Caco-2 (cell line): ENCODE results near the gene LYZL1. TPM values are rescaled to one million over a fixed set of nuclear protein-coding genes. Genes with fewer than 3 reads are reported as not detected.
A peak's percentile ranks its signal among the peaks of the same experiment; 100 is the strongest.

Experiments used
- BruUV-seq: library from RNA; stranded (reverse); fragments of 400-500 nt; replicated peaks from 2 replicates; lab custom pipeline; 2021; lab: Mats Ljungman, UMichigan
- CTCF ChIA-PET: fragments of 300-600 bp; sonication (Branson Sonifier 250); formaldehyde crosslinking; loops from one replicate; lab custom pipeline; 2022; ENCODE audit warnings: antibody characterized with exemption; lab: Charles Lee
- POLR2A ChIA-PET: fragments of 300-600 bp; sonication (Branson Sonifier 250); formaldehyde crosslinking; loops from one replicate; lab custom pipeline; 2022; ENCODE audit warnings: antibody characterized with exemption; lab: Charles Lee
- DNase-seq, 2 experiments: peaks; one replicate each; pipeline versions ENCODE4 v3.0.0 to v3.0.0-alpha.2; 2020 to 2022
- H3K27me3 ChIP-seq: replicated peaks from 2 replicates; pipeline ENCODE4 v1.6.0; 2011; ENCODE audit warnings: low read length; ENCODE audit not compliant: control insufficient read depth, insufficient read depth
- H3K36me3 ChIP-seq: 2 replicates; pipeline ENCODE4 v1.5.1; 2011; ENCODE audit warnings: low read length; ENCODE audit not compliant: control insufficient read depth, insufficient read depth
- H3K4me1 ChIP-seq: fragments of 250-450 bp; sonication (Bioruptor Pico); 2 replicates; pipeline ENCODE4 v1.5.1; 2020; ENCODE audit warnings: mild to moderate bottlenecking
- H3K4me3 ChIP-seq: 2 replicates; pipeline ENCODE4 v1.5.1; 2011; ENCODE audit warnings: low read depth, mild to moderate bottlenecking, control low read depth, low read length
- H3K9me3 ChIP-seq: fragments of 250-450 bp; sonication (Bioruptor Pico); 2 replicates; pipeline ENCODE4 v1.5.1; 2020; ENCODE audit warnings: mild to moderate bottlenecking, moderate library complexity
- H3K27ac Mint-ChIP-seq: one replicate; pipeline ENCODE4 v1.8.0; 2022; ENCODE audit warnings: mixed read lengths; ENCODE audit not compliant: unreplicated experiment
- H3K27me3 Mint-ChIP-seq: one replicate; pipeline ENCODE4 v1.8.0; 2022; ENCODE audit warnings: mixed read lengths; ENCODE audit not compliant: insufficient read depth, unreplicated experiment
- H3K36me3 Mint-ChIP-seq: one replicate; pipeline ENCODE4 v1.8.0; 2022; ENCODE audit warnings: mild to moderate bottlenecking, mixed read lengths; ENCODE audit not compliant: insufficient read depth, unreplicated experiment
- H3K4me1 Mint-ChIP-seq: one replicate; pipeline ENCODE4 v1.8.0; 2022; ENCODE audit warnings: low read depth, mixed read lengths; ENCODE audit not compliant: unreplicated experiment
- H3K4me3 Mint-ChIP-seq: one replicate; pipeline ENCODE4 v1.8.0; 2022; ENCODE audit warnings: mild to moderate bottlenecking, moderate library complexity, mixed read lengths; ENCODE audit not compliant: unreplicated experiment
- H3K9me3 Mint-ChIP-seq: one replicate; pipeline ENCODE4 v1.8.0; 2022; ENCODE audit warnings: mixed read lengths; ENCODE audit not compliant: unreplicated experiment
- CTCF ChIP-seq, 2 experiments: fragments of 200-600 bp in 1 of 2; IDR thresholded peaks; 1 replicate in 1 of 2; 2 replicates in 1 of 2; pipeline versions ENCODE4 v1.5.1 to v1.8.0; 2011 to 2022; ENCODE audit warnings: antibody characterized with exemption in 1 of 2, control low read depth in 1 of 2, inconsistent platforms in 1 of 2, low read depth in 1 of 2, low read length in 1 of 2, mild to moderate bottlenecking in 1 of 2, moderate library complexity in 1 of 2; ENCODE audit not compliant: insufficient read depth in 1 of 2, severe bottlenecking in 1 of 2, unreplicated experiment in 1 of 2
- intact Hi-C: fragments of 100-400 bp; cut with micrococcal nuclease; formaldehyde crosslinking; loops from one replicate; pipeline ENCODE4 v1.10.0; 2022; ENCODE audit not compliant: unreplicated experiment
- total RNA-seq: library from RNA; stranded (reverse); gene quantifications from 2 replicates; pipeline ENCODE4 v1.2.3, GENCODE V29; 2022

LYZL1 gene
- total RNA-seq, 1 experiment from 2014 or later: not detected

DNA sequence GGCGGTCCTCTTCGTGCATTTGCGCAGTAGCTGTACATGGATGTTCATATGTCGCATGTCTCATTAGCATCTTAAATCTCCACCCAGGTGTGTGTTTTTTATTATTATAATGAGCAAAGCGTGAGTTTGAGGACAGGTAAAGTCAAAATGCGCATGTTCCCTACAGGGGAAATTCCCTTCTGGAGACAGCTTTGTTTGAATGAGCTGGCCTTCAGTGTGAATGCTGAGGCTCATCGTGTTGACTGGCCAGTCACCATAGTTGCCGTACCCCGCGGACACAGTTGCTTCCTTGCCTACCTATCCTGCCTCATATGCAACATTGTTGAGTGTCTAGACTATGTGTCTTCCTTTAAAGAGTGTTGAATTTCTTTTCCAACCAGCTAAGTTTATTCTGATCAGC, 13.6 kb downstream of the LYZL1 start:
- H3K9me3 ChIP-seq: peaks cover 27% of the 10 kb centered on the region
- H3K27me3 ChIP-seq: no peaks in the 10 kb centered on the region
- ChIA-PET POLR2A (no interaction called here), CTCF (no interaction called here)
- BruUV-seq: no TSS peak
- no peaks in the 10 kb centered on the region for H3K4me1 Mint-ChIP-seq
- no peaks in the 10 kb centered on the region for H3K36me3 ChIP-seq
- no peaks in the 10 kb centered on the region for H3K27me3 Mint-ChIP-seq
- H3K4me3 Mint-ChIP-seq: no peak overlapping the region
- no peaks in the 10 kb centered on the region for H3K36me3 Mint-ChIP-seq
- TF ChIP-seq CTCF (IDR thresholded peaks at IDR 0.05; ENCODE audit: insufficient read depth in 1 of 2, low read depth in 1 of 2, low read length in 1 of 2, severe bottlenecking in 1 of 2, unreplicated experiment in 1 of 2): no peak
- intact Hi-C loops: no loop called here
- H3K4me1 ChIP-seq: peaks cover 14% of the 10 kb centered on the region; the same call in 1 of the 2 replicates
- peaks cover 38% of the 10 kb centered on the region for H3K9me3 Mint-ChIP-seq
- no peak overlapping the region for H3K27ac Mint-ChIP-seq
- DNase-seq: no peak
- no peak overlapping the region for H3K4me3 ChIP-seq

DNA sequence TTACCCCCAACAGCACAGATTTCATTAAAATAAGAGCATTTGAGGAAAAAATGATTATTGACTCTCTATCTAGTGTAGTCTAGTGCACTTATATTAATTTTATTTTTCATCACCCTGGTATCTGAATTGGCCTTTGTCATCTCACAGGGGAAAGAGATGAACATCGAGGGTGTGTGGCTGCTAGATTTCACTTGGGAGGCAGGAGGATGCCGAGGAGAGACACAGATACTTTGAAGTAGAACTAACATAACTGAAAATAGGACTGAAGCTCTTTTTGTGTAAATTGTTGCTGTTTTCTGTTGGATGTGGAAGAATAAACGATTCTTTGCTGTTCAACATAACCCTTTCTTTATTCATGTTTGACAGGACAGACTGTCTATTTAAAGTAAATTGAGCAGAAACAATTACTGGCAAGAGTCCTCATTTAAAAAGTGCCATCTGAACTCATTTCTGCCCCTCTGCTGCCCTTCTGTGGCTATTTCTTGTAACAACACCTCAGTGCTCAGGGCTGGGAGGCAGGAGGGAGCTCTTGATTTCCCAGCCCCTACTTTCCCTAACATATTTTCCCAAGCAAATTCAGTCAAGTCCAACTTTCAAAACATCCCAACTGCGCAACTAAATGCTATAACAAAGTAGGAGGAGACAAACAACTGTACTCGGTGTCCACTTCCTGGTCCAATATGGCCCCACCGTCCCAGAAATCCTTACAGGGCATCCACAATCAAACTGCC, 15.6 kb downstream of the LYZL1 start:
- peaks cover 21% of the 10 kb centered on the region for H3K9me3 ChIP-seq
- ChIA-PET POLR2A (no interaction called here), CTCF (interaction anchor here (0.6 to 1.7 kb wide), 35 partner anchors 9 to 676 kb away, joined by 3 to 28 read pairs (median 4); no protein-coding TSS in a partner anchor)
- peak overlapping the region; percentile 55 for H3K4me3 Mint-ChIP-seq
- peaks cover 14% of the 10 kb centered on the region; the same call in 1 of the 2 replicates for H3K4me1 ChIP-seq
- peak; percentile 74 to 86 for DNase-seq
- peaks cover 24% of the 10 kb centered on the region for H3K9me3 Mint-ChIP-seq
- no peaks in the 10 kb centered on the region for H3K36me3 ChIP-seq
- TF ChIP-seq CTCF (IDR thresholded peaks at IDR 0.05; ENCODE audit: insufficient read depth in 1 of 2, low read depth in 1 of 2, low read length in 1 of 2, severe bottlenecking in 1 of 2, unreplicated experiment in 1 of 2): peak; percentile 95 to 99
- no peaks in the 10 kb centered on the region for H3K27me3 Mint-ChIP-seq
- H3K36me3 Mint-ChIP-seq: no peaks in the 10 kb centered on the region
- no peak overlapping the region for H3K4me3 ChIP-seq
- no TSS peak for BruUV-seq
- H3K4me1 Mint-ChIP-seq: no peaks in the 10 kb centered on the region
- peak overlapping the region; percentile 48 for H3K27ac Mint-ChIP-seq
- no peaks in the 10 kb centered on the region for H3K27me3 ChIP-seq
- intact Hi-C loops: loop anchor here (1.0 kb wide), 9 partner anchors 47 to 676 kb away; no protein-coding TSS in a partner anchor

DNA sequence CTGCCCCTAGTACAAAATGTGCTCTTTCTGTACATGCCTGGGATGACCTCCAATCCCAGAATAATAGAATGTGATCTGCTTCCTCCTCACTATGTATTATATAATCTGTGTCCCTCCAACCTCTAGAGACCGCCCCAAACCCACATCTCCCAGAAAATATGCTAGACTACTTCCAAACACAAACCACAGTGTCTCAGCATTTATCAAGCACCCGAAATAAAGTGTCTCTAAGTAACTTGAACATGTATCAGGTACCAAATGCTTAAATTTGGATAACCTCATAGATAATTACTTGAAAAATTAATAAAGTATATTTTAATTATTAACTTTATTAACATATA, 16.1 kb downstream of the LYZL1 start:
- H3K4me3 Mint-ChIP-seq: peak overlapping the region; percentile 55
- peaks cover 2% of the 10 kb centered on the region for H3K4me1 Mint-ChIP-seq
- peaks cover under 1% of the 10 kb centered on the region for H3K36me3 Mint-ChIP-seq
- peaks cover 24% of the 10 kb centered on the region for H3K9me3 Mint-ChIP-seq
- DNase-seq: no peak
- POLR2A ChIA-PET: no interaction called here
- no peaks in the 10 kb centered on the region for H3K27me3 Mint-ChIP-seq
- Histone ChIP-seq H3K9me3 (peaks cover 18% of the 10 kb centered on the region), H3K27me3 (no peaks in the 10 kb centered on the region), H3K4me3 (no peak overlapping the region), H3K4me1 (peaks cover 14% of the 10 kb centered on the region; the same call in 1 of the 2 replicates), H3K36me3 (no peaks in the 10 kb centered on the region)
- CTCF ChIA-PET: interaction anchor here (0.6 to 1.7 kb wide), 33 partner anchors 9 to 677 kb away, joined by 3 to 28 read pairs (median 5); no protein-coding TSS in a partner anchor
- no peak for TF ChIP-seq CTCF (IDR thresholded peaks at IDR 0.05; ENCODE audit: insufficient read depth in 1 of 2, low read depth in 1 of 2, low read length in 1 of 2, severe bottlenecking in 1 of 2, unreplicated experiment in 1 of 2)
- intact Hi-C loops: loop anchor here (1.0 kb wide), 9 partner anchors 48 to 677 kb away; no protein-coding TSS in a partner anchor
- H3K27ac Mint-ChIP-seq: peak overlapping the region; percentile 48
- no TSS peak for BruUV-seq
